Panc1 (cell line): ENCODE results near the gene CHSY3. TPM values are rescaled to one million over a fixed set of nuclear protein-coding genes. Genes with fewer than 3 reads are reported as not detected.

Experiments
- ATAC-seq: fragments of 200-7000 bp; cut with Tn5 transposase; 2 replicates; pipeline ENCODE4 v1.9.1; 2020; ENCODE audit warnings: mild to moderate bottlenecking, moderate library complexity
- BruUV-seq: library from RNA; stranded (reverse); fragments of 400-500 nt; replicated peaks from 2 replicates; lab custom pipeline; 2021; lab: Mats Ljungman, UMichigan
- CTCF ChIA-PET: fragments of 300-600 bp; sonication (Branson Sonifier 250); formaldehyde crosslinking; loops from one replicate; lab custom pipeline; 2022; ENCODE audit warnings: antibody characterized with exemption; lab: Charles Lee
- POLR2A ChIA-PET: fragments of 300-600 bp; sonication (Branson Sonifier 250); formaldehyde crosslinking; loops from one replicate; lab custom pipeline; 2022; ENCODE audit warnings: antibody characterized with exemption; lab: Charles Lee
- DNase-seq: peaks from one replicate; pipeline ENCODE4 v3.0.0-alpha.2; 2010; ENCODE audit warnings: low read depth, low spot score
- H3K27ac ChIP-seq: 2 replicates; pipeline ENCODE4 v1.5.1; 2011; ENCODE audit warnings: mild to moderate bottlenecking, low read length, inconsistent platforms
- H3K27me3 ChIP-seq: fragments of 200-500 bp; sonication (Bioruptor generic); 2 replicates; pipeline ENCODE4 v1.6.0; 2014; ENCODE audit warnings: low read length, inconsistent platforms; ENCODE audit not compliant: control insufficient read depth, insufficient read depth
- H3K36me3 ChIP-seq: fragments of 200-500 bp; sonication (Bioruptor generic); 2 replicates; pipeline ENCODE4 v1.5.1; 2014; ENCODE audit warnings: inconsistent platforms, mild to moderate bottlenecking, low read length, moderate library complexity; ENCODE audit not compliant: control insufficient read depth, insufficient read depth
- H3K4me1 ChIP-seq: 2 replicates; pipeline ENCODE4 v1.5.1; 2011; ENCODE audit warnings: inconsistent platforms, mild to moderate bottlenecking, low read length, moderate library complexity; ENCODE audit not compliant: control insufficient read depth, insufficient read depth
- H3K4me3 ChIP-seq, 2 experiments: 2 replicates each; pipeline ENCODE4 v1.5.1; 2011 to 2012; ENCODE audit warnings: low read depth in 2 of 2, low read length in 2 of 2, mild to moderate bottlenecking in 2 of 2, inconsistent platforms in 1 of 2, moderate library complexity in 1 of 2
- H3K9me3 ChIP-seq: fragments of 200-500 bp; sonication (Bioruptor generic); 2 replicates; pipeline ENCODE4 v1.5.1; 2014; ENCODE audit warnings: low read depth, mild to moderate bottlenecking, inconsistent platforms, low read length, moderate library complexity; ENCODE audit not compliant: control insufficient read depth, insufficient read depth
- POLR2AphosphoS5 ChIP-seq: IDR thresholded peaks from 2 replicates; pipeline ENCODE4 v1.6.1; 2012; ENCODE audit warnings: mild to moderate bottlenecking, low read depth, low read length, moderate library complexity
- SIN3A ChIP-seq: IDR thresholded peaks from 2 replicates; pipeline ENCODE4 v1.6.1; 2012; ENCODE audit warnings: low read depth, mild to moderate bottlenecking, low read length, moderate library complexity, borderline replicate concordance; ENCODE audit not compliant: insufficient read depth
- TCF7L2 ChIP-seq: IDR thresholded peaks from 2 replicates; pipeline ENCODE4 v1.6.1; 2011; ENCODE audit warnings: mild to moderate bottlenecking, low read depth, low read length, inconsistent platforms
- in situ Hi-C: cut with HindIII; loops from 2 replicates; pipeline ENCODE4 v1.10.0; 2016; ENCODE audit warnings: low sequenced_read_pairs, low pct_unique_long_range_greater_than_20kb
- intact Hi-C: fragments of 100-400 bp; cut with micrococcal nuclease; formaldehyde crosslinking; loops from one replicate; pipeline ENCODE4 v1.10.0; 2022; ENCODE audit not compliant: unreplicated experiment
- total RNA-seq: library from RNA; stranded (reverse); gene quantifications from one replicate; pipeline ENCODE4 v1.2.1, GENCODE V29; 2021; ENCODE audit not compliant: unreplicated experiment
- TF ChIP-seq, protein P1 (sequence below), 2 experiments: IDR thresholded peaks; 2 replicates each; pipeline ENCODE4 v1.6.1; 2011 to 2012; ENCODE audit warnings: low read depth in 2 of 2, control low read depth in 1 of 2, low read length in 1 of 2, mild to moderate bottlenecking in 1 of 2, moderate library complexity in 1 of 2; ENCODE audit not compliant: insufficient read depth in 1 of 2
- TF ChIP-seq, protein P2 (sequence below): fragments of 450-650 bp; IDR thresholded peaks from 2 replicates; pipeline ENCODE4 v1.5.1; 2017; ENCODE audit warnings: mild to moderate bottlenecking

The CHSY3 gene
- total RNA-seq, 1 experiment from 2014 or later = not detected

DNA sequence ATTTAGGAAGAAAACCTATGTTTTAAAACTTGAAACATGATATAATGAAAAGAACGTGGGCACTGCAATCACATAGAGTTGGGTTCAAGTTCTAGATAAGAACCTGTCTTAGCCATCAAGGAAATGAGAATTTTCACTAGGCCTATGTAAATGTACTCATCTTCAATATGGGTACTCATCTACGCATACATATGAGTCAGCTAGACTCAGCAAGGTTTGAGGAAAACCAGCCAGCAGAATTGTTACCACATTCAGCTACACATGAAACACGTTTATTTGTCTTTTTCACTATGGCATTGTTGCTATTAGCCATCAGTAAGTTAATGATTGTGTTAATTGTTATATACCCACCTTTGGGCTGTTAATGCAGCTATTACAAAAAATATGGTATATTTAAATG is 146.3 kb downstream of the CHSY3 start:
- no TSS peak for BruUV-seq
- DNase-seq = no peak
- H3K9me3 ChIP-seq = no peaks in the 10 kb centered on the region
- H3K27me3 ChIP-seq = no peaks in the 10 kb centered on the region
- intact Hi-C loops (no loop called here), in situ Hi-C loops (no loop called here)
- ChIA-PET POLR2A (no interaction called here), CTCF (no interaction called here)
- no peaks in the 10 kb centered on the region for H3K36me3 ChIP-seq
- no peaks in the 10 kb centered on the region for H3K4me1 ChIP-seq
- no peak overlapping the region for H3K27ac ChIP-seq
- ATAC-seq = no peak
- no peak for TF ChIP-seq SIN3A
- TF ChIP-seq, protein P1, sequence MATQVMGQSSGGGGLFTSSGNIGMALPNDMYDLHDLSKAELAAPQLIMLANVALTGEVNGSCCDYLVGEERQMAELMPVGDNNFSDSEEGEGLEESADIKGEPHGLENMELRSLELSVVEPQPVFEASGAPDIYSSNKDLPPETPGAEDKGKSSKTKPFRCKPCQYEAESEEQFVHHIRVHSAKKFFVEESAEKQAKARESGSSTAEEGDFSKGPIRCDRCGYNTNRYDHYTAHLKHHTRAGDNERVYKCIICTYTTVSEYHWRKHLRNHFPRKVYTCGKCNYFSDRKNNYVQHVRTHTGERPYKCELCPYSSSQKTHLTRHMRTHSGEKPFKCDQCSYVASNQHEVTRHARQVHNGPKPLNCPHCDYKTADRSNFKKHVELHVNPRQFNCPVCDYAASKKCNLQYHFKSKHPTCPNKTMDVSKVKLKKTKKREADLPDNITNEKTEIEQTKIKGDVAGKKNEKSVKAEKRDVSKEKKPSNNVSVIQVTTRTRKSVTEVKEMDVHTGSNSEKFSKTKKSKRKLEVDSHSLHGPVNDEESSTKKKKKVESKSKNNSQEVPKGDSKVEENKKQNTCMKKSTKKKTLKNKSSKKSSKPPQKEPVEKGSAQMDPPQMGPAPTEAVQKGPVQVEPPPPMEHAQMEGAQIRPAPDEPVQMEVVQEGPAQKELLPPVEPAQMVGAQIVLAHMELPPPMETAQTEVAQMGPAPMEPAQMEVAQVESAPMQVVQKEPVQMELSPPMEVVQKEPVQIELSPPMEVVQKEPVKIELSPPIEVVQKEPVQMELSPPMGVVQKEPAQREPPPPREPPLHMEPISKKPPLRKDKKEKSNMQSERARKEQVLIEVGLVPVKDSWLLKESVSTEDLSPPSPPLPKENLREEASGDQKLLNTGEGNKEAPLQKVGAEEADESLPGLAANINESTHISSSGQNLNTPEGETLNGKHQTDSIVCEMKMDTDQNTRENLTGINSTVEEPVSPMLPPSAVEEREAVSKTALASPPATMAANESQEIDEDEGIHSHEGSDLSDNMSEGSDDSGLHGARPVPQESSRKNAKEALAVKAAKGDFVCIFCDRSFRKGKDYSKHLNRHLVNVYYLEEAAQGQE (IDR thresholded peaks at IDR 0.05; ENCODE audit: insufficient read depth in 1 of 2, low read depth in 2 of 2, low read length in 1 of 2) = no peak
- TF ChIP-seq POLR2AphosphoS5 = no peak
- H3K4me3 ChIP-seq = no peak overlapping the region

DNA sequence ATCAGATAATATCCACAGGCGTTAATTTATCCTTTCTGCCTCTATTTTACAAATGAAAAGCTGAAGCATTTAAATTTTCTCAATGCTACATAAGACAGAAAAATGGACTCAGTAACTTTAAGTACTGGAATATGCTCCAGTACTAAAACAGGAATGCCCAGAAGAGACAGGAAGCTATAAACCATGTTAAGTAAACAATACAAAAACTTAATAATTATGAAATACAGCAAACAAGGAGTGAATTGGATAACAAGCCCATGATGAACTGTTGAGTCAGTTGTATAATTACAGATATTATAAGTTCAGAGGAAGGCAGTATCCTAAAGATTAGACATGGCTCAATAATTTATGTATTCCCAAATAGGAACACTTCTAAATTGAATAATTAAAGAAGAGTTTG is 148.5 kb downstream of the CHSY3 start:
- intact Hi-C loops (no loop called here), in situ Hi-C loops (no loop called here)
- no peak overlapping the region for H3K27ac ChIP-seq
- TF ChIP-seq, protein P2, sequence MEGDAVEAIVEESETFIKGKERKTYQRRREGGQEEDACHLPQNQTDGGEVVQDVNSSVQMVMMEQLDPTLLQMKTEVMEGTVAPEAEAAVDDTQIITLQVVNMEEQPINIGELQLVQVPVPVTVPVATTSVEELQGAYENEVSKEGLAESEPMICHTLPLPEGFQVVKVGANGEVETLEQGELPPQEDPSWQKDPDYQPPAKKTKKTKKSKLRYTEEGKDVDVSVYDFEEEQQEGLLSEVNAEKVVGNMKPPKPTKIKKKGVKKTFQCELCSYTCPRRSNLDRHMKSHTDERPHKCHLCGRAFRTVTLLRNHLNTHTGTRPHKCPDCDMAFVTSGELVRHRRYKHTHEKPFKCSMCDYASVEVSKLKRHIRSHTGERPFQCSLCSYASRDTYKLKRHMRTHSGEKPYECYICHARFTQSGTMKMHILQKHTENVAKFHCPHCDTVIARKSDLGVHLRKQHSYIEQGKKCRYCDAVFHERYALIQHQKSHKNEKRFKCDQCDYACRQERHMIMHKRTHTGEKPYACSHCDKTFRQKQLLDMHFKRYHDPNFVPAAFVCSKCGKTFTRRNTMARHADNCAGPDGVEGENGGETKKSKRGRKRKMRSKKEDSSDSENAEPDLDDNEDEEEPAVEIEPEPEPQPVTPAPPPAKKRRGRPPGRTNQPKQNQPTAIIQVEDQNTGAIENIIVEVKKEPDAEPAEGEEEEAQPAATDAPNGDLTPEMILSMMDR = no peak
- TF ChIP-seq SIN3A = no peak
- TF ChIP-seq, protein P1 (IDR thresholded peaks at IDR 0.05; ENCODE audit: insufficient read depth in 1 of 2, low read depth in 2 of 2, low read length in 1 of 2) = no peak
- TF ChIP-seq TCF7L2 = no peak
- no peak for TF ChIP-seq POLR2AphosphoS5
- ChIA-PET CTCF (no interaction called here), POLR2A (no interaction called here)
- ATAC-seq = no peak
- H3K4me1 ChIP-seq = no peaks in the 10 kb centered on the region
- H3K9me3 ChIP-seq = no peaks in the 10 kb centered on the region
- H3K36me3 ChIP-seq = no peaks in the 10 kb centered on the region
- no peak for DNase-seq
- H3K4me3 ChIP-seq = no peak overlapping the region
- no TSS peak for BruUV-seq
- H3K27me3 ChIP-seq = no peaks in the 10 kb centered on the region
